Measurements from ENCODE around the gene ST3GAL3. TPM values are rescaled to one million over a fixed set of nuclear protein-coding genes. Genes with fewer than 3 reads are reported as not detected.

Gene ST3GAL3
- total and polyA plus RNA-seq, 2 of the 13 experiments (the other 11 are each of a cell fraction or from before 2014, with no cell fraction given), result 5.1 to 8.1 TPM

DNA sequence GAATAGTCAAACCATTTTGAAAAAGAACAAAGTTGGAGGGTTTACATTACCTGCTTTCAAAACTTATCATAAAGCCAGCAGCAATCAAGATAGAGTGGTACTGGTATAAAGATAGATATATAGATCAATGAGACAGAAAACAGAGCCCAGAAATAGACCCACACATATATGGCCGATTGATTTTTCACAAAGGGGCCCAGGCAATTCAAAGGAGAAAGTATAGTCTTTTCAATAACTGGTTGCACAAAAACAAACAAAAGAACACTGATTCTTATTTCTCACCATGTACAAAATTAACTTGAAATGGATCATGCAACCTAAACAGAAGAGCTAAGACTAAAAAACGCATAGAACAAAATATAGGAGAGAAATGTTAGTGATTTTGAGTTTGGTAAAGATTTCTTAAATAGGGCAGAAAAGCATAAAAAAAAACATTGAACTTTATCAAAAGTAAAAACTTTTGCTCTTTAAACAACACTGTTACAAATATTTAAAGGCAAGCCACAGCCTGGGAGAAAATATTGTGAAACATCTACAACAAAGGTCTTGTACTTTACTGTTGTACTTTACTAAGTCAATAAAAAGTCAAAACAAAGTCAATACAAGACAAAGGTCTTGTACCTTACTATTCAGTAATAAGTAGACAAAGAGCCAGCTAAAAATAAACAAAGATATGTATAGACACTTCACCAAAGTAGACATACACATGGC lies 50.2 kb downstream of the ST3GAL3 start (continued):
- TF ChIP-seq TARDBP (CRISPR knock-in tag; IDR thresholded peaks at IDR 0.05), result peak; percentile 17; the same call in 1 of the 2 replicates
- no peak for TF ChIP-seq REPIN1 (CRISPR knock-in tag; IDR thresholded peaks at IDR 0.05; ENCODE audit: borderline replicate concordance, low read depth)
- TF ChIP-seq ZNF362 (CRISPR knock-in tag; IDR thresholded peaks at IDR 0.05; ENCODE audit: borderline replicate concordance), result peak; percentile 58; the same call in 1 of the 2 replicates
- TF ChIP-seq, protein P1, sequence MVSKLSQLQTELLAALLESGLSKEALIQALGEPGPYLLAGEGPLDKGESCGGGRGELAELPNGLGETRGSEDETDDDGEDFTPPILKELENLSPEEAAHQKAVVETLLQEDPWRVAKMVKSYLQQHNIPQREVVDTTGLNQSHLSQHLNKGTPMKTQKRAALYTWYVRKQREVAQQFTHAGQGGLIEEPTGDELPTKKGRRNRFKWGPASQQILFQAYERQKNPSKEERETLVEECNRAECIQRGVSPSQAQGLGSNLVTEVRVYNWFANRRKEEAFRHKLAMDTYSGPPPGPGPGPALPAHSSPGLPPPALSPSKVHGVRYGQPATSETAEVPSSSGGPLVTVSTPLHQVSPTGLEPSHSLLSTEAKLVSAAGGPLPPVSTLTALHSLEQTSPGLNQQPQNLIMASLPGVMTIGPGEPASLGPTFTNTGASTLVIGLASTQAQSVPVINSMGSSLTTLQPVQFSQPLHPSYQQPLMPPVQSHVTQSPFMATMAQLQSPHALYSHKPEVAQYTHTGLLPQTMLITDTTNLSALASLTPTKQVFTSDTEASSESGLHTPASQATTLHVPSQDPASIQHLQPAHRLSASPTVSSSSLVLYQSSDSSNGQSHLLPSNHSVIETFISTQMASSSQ (IDR thresholded peaks at IDR 0.05; ENCODE audit: low read depth), result peak; percentile 37; the same call in 1 of the 2 replicates
- TF ChIP-seq, protein P1 (CRISPR knock-in tag; IDR thresholded peaks at IDR 0.05; ENCODE audit: borderline replicate concordance), result no peak
- no peak for TF ChIP-seq MTERF4 (CRISPR knock-in tag; IDR thresholded peaks at IDR 0.05)
- peak; percentile 51; the same call in 1 of the 2 replicates for TF ChIP-seq DPF2 (CRISPR knock-in tag; IDR thresholded peaks at IDR 0.05; ENCODE audit: borderline replicate concordance, low read depth)
- TF ChIP-seq ARNT2 (CRISPR knock-in tag; IDR thresholded peaks at IDR 0.05; ENCODE audit: low read depth), result no peak
- TF ChIP-seq, protein P2, sequence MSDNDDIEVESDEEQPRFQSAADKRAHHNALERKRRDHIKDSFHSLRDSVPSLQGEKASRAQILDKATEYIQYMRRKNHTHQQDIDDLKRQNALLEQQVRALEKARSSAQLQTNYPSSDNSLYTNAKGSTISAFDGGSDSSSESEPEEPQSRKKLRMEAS (IDR thresholded peaks at IDR 0.05), result no peak
- TF ChIP-seq MZF1 (CRISPR knock-in tag; IDR thresholded peaks at IDR 0.05; ENCODE audit: borderline replicate concordance), result no peak
- TF ChIP-seq CREB3 (CRISPR knock-in tag; IDR thresholded peaks at IDR 0.05), result no peak
- TF ChIP-seq CREBL2 (CRISPR knock-in tag; IDR thresholded peaks at IDR 0.05; ENCODE audit: borderline replicate concordance), result no peak
- TF ChIP-seq BRD4 (CRISPR knock-in tag; IDR thresholded peaks at IDR 0.05), result no peak
- no peak for TF ChIP-seq RAD51 (IDR thresholded peaks at IDR 0.05; ENCODE audit: borderline replicate concordance)
- TF ChIP-seq SOX6 (IDR thresholded peaks at IDR 0.05), result no peak
- TF ChIP-seq SOX6 (CRISPR knock-in tag; IDR thresholded peaks at IDR 0.05), result peak; percentile 98
- TF ChIP-seq HDAC1 (CRISPR knock-in tag; IDR thresholded peaks at IDR 0.05), result peak; percentile 70
- no peak for TF ChIP-seq SIN3A (IDR thresholded peaks at IDR 0.05; ENCODE audit: borderline replicate concordance, low read depth, low read length)
- TF ChIP-seq ZNF75D (CRISPR knock-in tag; IDR thresholded peaks at IDR 0.05; ENCODE audit: borderline replicate concordance), result no peak

Data from HepG2 (cell line).